Adrenal gland (tissue), 12 donors: ENCODE measurements around the gene EXOC6B. TPM values are rescaled to one million over a fixed set of nuclear protein-coding genes. Genes with fewer than 3 reads are reported as not detected.

Source experiments
- DNase-seq, 7 donors: peaks; one replicate each; pipeline ENCODE4 v3.0.0-alpha.2; 2019 to 2020
- H3K27ac ChIP-seq, 5 donors: fragments of 200-600 bp; sonication (generic) in 4 of 5; 1 replicate in 3 of 5; 2 replicates in 2 of 5; pipeline versions ENCODE4 v1.5.1 to v1.8.0; 2016 to 2020; ENCODE audit warnings: mild to moderate bottlenecking in 1 of 5
- H3K27me3 ChIP-seq: fragments of 200-600 bp; 2 replicates; pipeline ENCODE4 v1.8.0; 2021
- H3K36me3 ChIP-seq, 2 donors: fragments of 200-600 bp; replicated peaks in 1 of 2; 1 replicate in 1 of 2; 2 replicates in 1 of 2; pipeline versions ENCODE4 v1.5.1 to v1.8.0; 2018 to 2022
- H3K4me1 ChIP-seq, 2 donors: fragments of 200-600 bp; replicated peaks in 1 of 2; 1 replicate in 1 of 2; 2 replicates in 1 of 2; pipeline versions ENCODE4 v1.5.1 to v1.8.0; 2018 to 2021
- H3K4me3 ChIP-seq, 4 donors: fragments of 200-600 bp; sonication (generic) in 3 of 4; one replicate each; pipeline ENCODE4 v1.5.1; 2016 to 2018
- H3K9me3 ChIP-seq, 3 donors: fragments of 200-600 bp; sonication (generic) in 1 of 3; replicated peaks in 1 of 3; 1 replicate in 2 of 3; 2 replicates in 1 of 3; pipeline versions ENCODE4 v1.5.1 to v1.8.0; 2016 to 2021
- POLR2A ChIP-seq, 2 donors: fragments of 450-650 bp; IDR thresholded peaks; one replicate each; pipeline ENCODE4 v1.6.1; 2017; ENCODE audit warnings: antibody characterized with exemption in 2 of 2, mild to moderate bottlenecking in 2 of 2, moderate library complexity in 1 of 2
- WGBS, 4 donors: extraction: QIAGEN DNeasy Blood & Tissue Kit in 2 of 4; methylation state at CpG; one replicate each; pipeline versions ENCODE4 v1.1.5 to v1.1.7; 2013 to 2017; 5-methylcytosine and 5-hydroxymethylcytosine counted together
- intact Hi-C, 2 donors: fragments of 100-400 bp; cut with DNase I; formaldehyde crosslinking; loops; one replicate each; pipeline versions ENCODE4 v1.14.1 to v1.15.0; 2022 to 2023
- polyA plus RNA-seq, 3 donors: library from polyadenylated mRNA; stranded (reverse); fragments of 200-250 nt in 2 of 3; fragments of 350-450 nt in 1 of 3; fragmentation: Illumina TruSeq in 1 of 3; extraction: RNeasy Lipid Tissue Mini Kit (QIAGEN cat#74804) in 1 of 3; gene quantifications; one replicate each; pipeline ENCODE4 v1.2.3, GENCODE V29; 2013 to 2014
- total RNA-seq, 9 donors: library from RNA; depleted of rRNA in 4 of 9; stranded (reverse); fragments of >200 nt in 4 of 9; fragments of 120-200 nt in 1 of 9; fragmentation: NEBNext Ultra II Directional in 1 of 9; extraction: Animal tissue kit (Norgen Biotek cat#: 25700) in 1 of 9; gene quantifications; one replicate each; pipeline versions ENCODE4 v1.1.0 to v1.2.4, GENCODE V29; 2013 to 2023
- TF ChIP-seq, protein P1 (sequence below), 6 experiments: fragments of 450-650 bp in 4 of 6; fragments of 200-600 bp in 2 of 6; sonication (generic) in 1 of 6; IDR thresholded peaks; 1 replicate in 5 of 6; 2 replicates in 1 of 6; pipeline versions ENCODE4 v1.5.1 to v1.8.0; 2016 to 2021; ENCODE audit warnings: antibody characterized with exemption in 6 of 6, mild to moderate bottlenecking in 2 of 6, moderate library complexity in 1 of 6
- donor health status: healthy with polysubstance abuse.
- donor health status: Bipolar disorder and iron deficiency.
- donor health status: DM: yes; HTN: yes; CAD: no.
- donor health status: DM: no; HTN: no; CAD: no.
- donor health status: DM: no; HTN: no; CAD: no.
- donor health status: DM: yes; HTN: yes; CAD: no.

Gene EXOC6B
- total and polyA plus RNA-seq, 12 donors = 6.0 to 92.6 (median 50.6) TPM

DNA sequence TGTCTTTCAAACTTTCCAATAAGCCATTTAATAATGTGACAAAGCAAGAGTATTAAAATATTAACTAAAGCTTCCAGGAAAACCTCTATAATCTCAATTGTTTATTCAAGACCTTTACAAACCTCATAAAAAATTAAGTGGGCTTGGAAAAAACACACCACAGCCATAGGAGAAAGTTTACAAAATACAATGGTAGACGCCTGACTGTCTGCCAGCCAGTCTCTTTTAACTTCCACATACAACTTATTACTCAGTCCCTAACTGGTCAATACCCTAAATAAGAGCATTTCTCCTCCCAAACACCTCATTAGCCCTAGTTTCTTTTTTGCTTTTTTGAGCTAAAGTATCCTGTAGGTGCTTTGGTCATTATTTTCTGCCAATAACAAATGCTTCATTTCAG is 430.7 kb downstream of the EXOC6B start:
- no peak overlapping the region for H3K4me3 ChIP-seq
- H3K27ac ChIP-seq = no peak overlapping the region
- H3K9me3 ChIP-seq = no peaks in the 10 kb centered on the region
- no peak for DNase-seq
- no peaks in the 10 kb centered on the region for H3K36me3 ChIP-seq
- no peaks in the 10 kb centered on the region for H3K4me1 ChIP-seq
- WGBS, 4 donors = 93 to 100% (median 99%) methylated on average over 1 of the region's 1 CpG
- no peaks in the 10 kb centered on the region for H3K27me3 ChIP-seq
- TF ChIP-seq POLR2A (IDR thresholded peaks at IDR 0.05) = no peak
- TF ChIP-seq, protein P1, sequence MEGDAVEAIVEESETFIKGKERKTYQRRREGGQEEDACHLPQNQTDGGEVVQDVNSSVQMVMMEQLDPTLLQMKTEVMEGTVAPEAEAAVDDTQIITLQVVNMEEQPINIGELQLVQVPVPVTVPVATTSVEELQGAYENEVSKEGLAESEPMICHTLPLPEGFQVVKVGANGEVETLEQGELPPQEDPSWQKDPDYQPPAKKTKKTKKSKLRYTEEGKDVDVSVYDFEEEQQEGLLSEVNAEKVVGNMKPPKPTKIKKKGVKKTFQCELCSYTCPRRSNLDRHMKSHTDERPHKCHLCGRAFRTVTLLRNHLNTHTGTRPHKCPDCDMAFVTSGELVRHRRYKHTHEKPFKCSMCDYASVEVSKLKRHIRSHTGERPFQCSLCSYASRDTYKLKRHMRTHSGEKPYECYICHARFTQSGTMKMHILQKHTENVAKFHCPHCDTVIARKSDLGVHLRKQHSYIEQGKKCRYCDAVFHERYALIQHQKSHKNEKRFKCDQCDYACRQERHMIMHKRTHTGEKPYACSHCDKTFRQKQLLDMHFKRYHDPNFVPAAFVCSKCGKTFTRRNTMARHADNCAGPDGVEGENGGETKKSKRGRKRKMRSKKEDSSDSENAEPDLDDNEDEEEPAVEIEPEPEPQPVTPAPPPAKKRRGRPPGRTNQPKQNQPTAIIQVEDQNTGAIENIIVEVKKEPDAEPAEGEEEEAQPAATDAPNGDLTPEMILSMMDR (IDR thresholded peaks at IDR 0.05) = no peak
- intact Hi-C loops = no loop called here

DNA sequence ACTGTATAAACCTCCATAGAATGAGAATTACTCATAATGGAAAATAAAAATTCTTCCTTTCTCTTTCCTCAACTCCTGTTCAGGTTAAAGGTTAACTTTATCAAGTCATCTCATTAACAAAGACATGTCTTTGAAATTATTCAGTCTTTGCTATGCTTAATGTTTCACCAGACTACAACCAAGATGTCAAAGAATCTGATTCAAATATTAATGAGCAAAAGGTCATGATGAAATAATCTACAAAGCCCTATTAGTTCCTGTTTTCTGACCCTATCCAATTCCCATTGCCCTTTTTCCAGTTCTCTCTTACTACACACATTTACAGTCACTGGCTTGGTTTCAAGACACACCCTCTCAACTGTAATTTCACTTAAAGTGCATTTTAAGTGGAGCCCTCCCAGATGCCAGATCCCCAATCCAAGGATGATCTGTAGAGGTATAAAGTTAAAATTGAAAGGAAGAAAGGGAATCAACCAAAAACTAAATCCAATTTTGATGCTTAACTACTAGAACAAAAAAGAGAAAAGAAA is 431.2 kb downstream of the EXOC6B start:
- no peaks in the 10 kb centered on the region for H3K4me1 ChIP-seq
- no peaks in the 10 kb centered on the region for H3K36me3 ChIP-seq
- DNase-seq = no peak
- TF ChIP-seq, protein P1 (IDR thresholded peaks at IDR 0.05) = no peak
- no peak for TF ChIP-seq POLR2A (IDR thresholded peaks at IDR 0.05)
- H3K4me3 ChIP-seq = no peak overlapping the region
- H3K9me3 ChIP-seq = no peaks in the 10 kb centered on the region
- no peak overlapping the region for H3K27ac ChIP-seq
- H3K27me3 ChIP-seq = no peaks in the 10 kb centered on the region
- intact Hi-C loops = no loop called here

DNA sequence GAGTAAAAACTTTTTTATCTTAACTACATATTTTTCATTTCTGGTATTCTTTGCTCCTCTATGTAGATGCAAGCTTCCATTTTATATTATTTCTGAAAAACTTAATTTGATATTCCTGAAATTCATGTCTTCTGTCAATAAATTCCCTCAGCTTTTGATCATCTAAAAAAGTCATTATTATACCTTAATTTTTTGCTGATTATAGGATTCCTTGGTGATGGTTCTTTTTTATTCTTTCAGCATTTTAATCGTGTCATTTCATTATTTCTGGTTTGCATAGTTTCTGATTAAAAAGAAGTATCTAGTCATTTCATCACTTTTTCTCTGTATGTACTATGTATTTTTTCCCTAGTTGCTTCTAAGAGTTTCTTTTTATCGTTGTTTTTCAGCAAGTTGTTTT is 436.4 kb downstream of the EXOC6B start:
- 94 to 97% (median 96%) methylated on average over 2 of the region's 2 CpGs for WGBS, 4 donors
- H3K36me3 ChIP-seq = no peaks in the 10 kb centered on the region
- H3K4me3 ChIP-seq = no peak overlapping the region
- H3K9me3 ChIP-seq = peaks cover 0 to 6% (median 0%) of the 10 kb centered on the region in 3 donors
- H3K27ac ChIP-seq = no peak overlapping the region
- intact Hi-C loops = no loop called here
- no peaks in the 10 kb centered on the region for H3K27me3 ChIP-seq
- H3K4me1 ChIP-seq = no peaks in the 10 kb centered on the region
- TF ChIP-seq, protein P1 (IDR thresholded peaks at IDR 0.05) = no peak
- no peak for TF ChIP-seq POLR2A (IDR thresholded peaks at IDR 0.05)
- no peak for DNase-seq

DNA sequence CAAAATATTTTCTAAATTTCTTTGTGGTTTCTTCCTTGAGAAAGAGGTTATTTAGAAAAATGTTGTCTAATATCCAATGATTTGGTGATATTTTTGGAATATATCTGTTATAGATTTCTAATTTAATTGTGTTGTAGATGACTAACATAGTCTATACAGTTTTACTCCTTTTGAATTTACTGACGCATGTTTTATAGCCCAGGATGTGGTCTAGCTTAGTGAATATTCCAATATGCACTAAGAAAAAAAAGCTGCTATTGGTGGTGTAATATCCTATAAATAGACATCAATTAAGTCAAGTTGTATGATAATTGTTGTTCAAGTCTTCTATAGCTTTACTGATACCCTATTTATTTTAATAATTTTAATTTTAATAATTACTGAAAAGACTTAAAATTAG is 437.6 kb downstream of the EXOC6B start:
- intact Hi-C loops = no loop called here
- 94 to 98% (median 97%) methylated on average over 1 of the region's 1 CpG for WGBS, 4 donors
- Histone ChIP-seq H3K4me3 (no peak overlapping the region), H3K4me1 (no peaks in the 10 kb centered on the region), H3K27ac (no peak overlapping the region), H3K27me3 (no peaks in the 10 kb centered on the region), H3K36me3 (no peaks in the 10 kb centered on the region), H3K9me3 (peaks cover 0 to 6% (median 0%) of the 10 kb centered on the region in 3 donors)
- TF ChIP-seq, protein P1 (IDR thresholded peaks at IDR 0.05) = no peak
- no peak for TF ChIP-seq POLR2A (IDR thresholded peaks at IDR 0.05)
- no peak for DNase-seq
